K562 (cell line): ENCODE measurements around the gene OFD1. TPM values are rescaled to one million over a fixed set of nuclear protein-coding genes. Genes with fewer than 3 reads are reported as not detected.

ENCODE experiments used
- ATAC-seq: fragments of 200-7000 bp; cut with Tn5 transposase; 3 replicates; pipeline ENCODE4 v1.9.1; 2020; ENCODE audit warnings: moderate library complexity
- BruUV-seq: library from RNA; stranded (reverse); fragments of 400-500 nt; replicated peaks from 2 replicates; lab custom pipeline; 2021; lab: Mats Ljungman, UMichigan
- CTCF ChIA-PET: fragments of 300-600 bp; formaldehyde crosslinking; extraction: SDS; loops from one replicate; lab custom pipeline; 2021; ENCODE audit warnings: low intra/inter-chr PET ratio; lab: Yijun Ruan, JAX
- POLR2A ChIA-PET: fragments of 300-600, 350-650 bp; sonication (Branson Sonifier 250); formaldehyde crosslinking; extraction: SDS; loops from one replicate; lab custom pipeline; 2021; ENCODE audit warnings: antibody characterized with exemption, inconsistent platforms; lab: Yijun Ruan, JAX
- DNase-seq, 4 experiments: peaks; one replicate each; pipeline versions ENCODE4 v3.0.0 to v3.0.0-alpha.2; 2011 to 2018; ENCODE audit warnings: low spot score in 3 of 4, mixed read lengths in 3 of 4; ENCODE audit errors: extremely low read depth in 1 of 4
- FAIRE-seq: peaks from 2 replicates; lab custom pipeline; 2011; peaks lifted over from hg19 to GRCh38; lab: Jason Lieb, UNC
- H2AFZ ChIP-seq: 2 replicates; pipeline ENCODE4 v1.6.0; 2011; ENCODE audit warnings: low read depth, low read length, control low read depth, inconsistent platforms
- H3K27ac ChIP-seq: fragments of 200-600 bp; 3 replicates; pipeline ENCODE4 v1.8.0; 2011; ENCODE audit warnings: low read depth, mild to moderate bottlenecking, control low read depth, inconsistent platforms, low read length, moderate library complexity, mixed read lengths; ENCODE audit errors: extremely low read depth
- H3K27me3 ChIP-seq, 2 experiments: fragments of 300-600 bp in 1 of 2; 2 replicates in 1 of 2; 3 replicates in 1 of 2; pipeline versions ENCODE4 v1.6.0 to v1.8.0; 2011; ENCODE audit warnings: inconsistent platforms in 2 of 2, low read length in 2 of 2, mild to moderate bottlenecking in 1 of 2, mixed read lengths in 1 of 2, moderate library complexity in 1 of 2; ENCODE audit not compliant: control insufficient read depth in 2 of 2, insufficient read depth in 2 of 2
- H3K36me3 ChIP-seq: fragments of 300-600 bp; 3 replicates; pipeline ENCODE4 v1.8.0; 2011; ENCODE audit warnings: mild to moderate bottlenecking, low read length, inconsistent platforms; ENCODE audit not compliant: control insufficient read depth, insufficient read depth
- H3K4me1 ChIP-seq, 2 experiments: fragments of 200-600 bp in 1 of 2; replicated peaks in 1 of 2; 2 replicates in 1 of 2; 3 replicates in 1 of 2; pipeline versions ENCODE4 v1.5.1 to v1.8.0; 2011; ENCODE audit warnings: inconsistent platforms in 2 of 2, low read length in 2 of 2, mild to moderate bottlenecking in 1 of 2, mixed read lengths in 1 of 2, moderate library complexity in 1 of 2; ENCODE audit not compliant: control insufficient read depth in 2 of 2, insufficient read depth in 2 of 2
- H3K4me2 ChIP-seq: 2 replicates; pipeline ENCODE4 v1.6.1; 2011; ENCODE audit warnings: low read length, control low read depth, inconsistent platforms, mixed read lengths; ENCODE audit not compliant: insufficient read depth
- H3K4me3 ChIP-seq: fragments of 200-600 bp; sonication (generic), shearing (Covaris generic); 2 replicates; pipeline ENCODE4 v1.5.1; 2016; ENCODE audit warnings: control low read depth, inconsistent platforms
- H3K79me2 ChIP-seq: fragments of 200-600 bp; 3 replicates; pipeline ENCODE4 v1.8.0; 2011; ENCODE audit warnings: low read length, inconsistent platforms; ENCODE audit not compliant: control insufficient read depth, insufficient read depth
- H3K9ac ChIP-seq, 2 experiments: 2 replicates each; pipeline versions ENCODE4 v1.6.0 to v1.6.1; 2011; ENCODE audit warnings: low read depth in 2 of 2, low read length in 2 of 2, control low read depth in 1 of 2, inconsistent platforms in 1 of 2, mild to moderate bottlenecking in 1 of 2, mixed read lengths in 1 of 2; ENCODE audit not compliant: insufficient read depth in 1 of 2
- H3K9me1 ChIP-seq: one replicate; pipeline ENCODE4 v1.6.0; 2011; ENCODE audit warnings: inconsistent platforms, mild to moderate bottlenecking, low read length, moderate library complexity; ENCODE audit not compliant: control insufficient read depth, insufficient read depth
- H3K9me3 ChIP-seq: replicated peaks from 2 replicates; pipeline ENCODE4 v1.5.1; 2011; ENCODE audit warnings: low read depth, low read length, inconsistent platforms; ENCODE audit not compliant: control insufficient read depth, insufficient read depth
- H4K20me1 ChIP-seq: replicated peaks from 2 replicates; pipeline ENCODE4 v1.6.1; 2011; ENCODE audit warnings: low read length, inconsistent platforms, mixed read lengths; ENCODE audit not compliant: control insufficient read depth, insufficient read depth
- FIP1L1 ChIP-seq: fragments of 200-400 bp; formaldehyde crosslinking; IDR thresholded peaks from 2 replicates; pipeline ENCODE4 v1.6.1; 2018; ENCODE audit warnings: mild to moderate bottlenecking, low read depth, low read length; ENCODE audit not compliant: poor library complexity, severe bottlenecking
- KLF6 ChIP-seq: fragments of 250-450 bp; sonication (Bioruptor Pico); IDR thresholded peaks from 2 replicates; pipeline ENCODE4 v1.4.0; 2020; ENCODE audit warnings: mild to moderate bottlenecking, moderate library complexity, borderline replicate concordance
- RAD21 ChIP-seq, 2 experiments: fragments of 250-450 bp in 1 of 2; fragments of 450-650 bp in 1 of 2; sonication (Bioruptor Pico) in 1 of 2; formaldehyde crosslinking in 1 of 2; IDR thresholded peaks in 1 of 2; conservative IDR thresholded peaks in 1 of 2; 2 replicates each; pipeline versions ENCODE4 v1.4.0 to v1.8.0; 2020 to 2022; ENCODE audit warnings: mild to moderate bottlenecking in 2 of 2, moderate library complexity in 1 of 2
- ZNF436 ChIP-seq: fragments of 250-450, 450-650 bp; sonication (Bioruptor Pico); formaldehyde crosslinking; IDR thresholded peaks from 2 replicates; pipeline ENCODE4 v1.7.0; 2020; ENCODE audit warnings: mild to moderate bottlenecking
- WGBS: fragments of 100-300 bp; shearing (Covaris generic); methylation state at CpG from one replicate; pipeline ENCODE4 v1.1.6; 2016; ENCODE audit warnings: low coverage, mixed read lengths; ENCODE audit not compliant: insufficient coverage; ENCODE audit errors: missing lambda C conversion rate; 5-methylcytosine and 5-hydroxymethylcytosine counted together
- in situ Hi-C: fragments of 300-500 bp; cut with MboI; formaldehyde crosslinking; loops from 4 replicates; pipeline ENCODE4 v1.15.0; 2018; ENCODE audit warnings: inconsistent platforms, mixed read lengths
- intact Hi-C: fragments of 100-400 bp; cut with micrococcal nuclease; formaldehyde crosslinking; loops from 2 replicates; pipeline ENCODE4 v1.14.2; 2022
- polyA plus RNA-seq, 8 experiments: library from polyadenylated mRNA; depleted of rRNA in 4 of 8; stranded (reverse) in 5 of 8; unstranded in 3 of 8; fragments of >200 nt; fragmentation: Nextera tagmentation in 2 of 8; fragmentation: Illumina TruSeq in 1 of 8; extraction: Ambion mirVana in 2 of 8; extraction: Trizol in 1 of 8; gene quantifications; 2 replicates each; pipeline versions ENCODE4 v1.2.1 to v1.2.3, GENCODE V29; 2011 to 2014; ENCODE audit warnings: inconsistent platforms in 1 of 8, missing spikeins in 1 of 8
- total RNA-seq, 7 experiments: library from RNA; depleted of rRNA in 6 of 7; stranded (reverse); fragments of >200 nt in 6 of 7; fragmentation: Illumina TruSeq in 2 of 7; extraction: Trizol in 2 of 7; gene quantifications; 2 replicates each; pipeline versions ENCODE4 v1.2.1 to v1.2.3, GENCODE V29; 2011 to 2021; ENCODE audit warnings: low replicate concordance in 1 of 7
- TF ChIP-seq, protein P1 (sequence below): fragments of 450-650 bp; IDR thresholded peaks from 2 replicates; pipeline ENCODE4 v1.6.1; 2017; ENCODE audit warnings: mild to moderate bottlenecking, moderate library complexity

OFD1 gene
- total and polyA plus RNA-seq, 9 of the 15 experiments (the other 6 are each of a cell fraction or from before 2014, with no cell fraction given) = 22.0 to 49.1 (median 30.2) TPM

DNA sequence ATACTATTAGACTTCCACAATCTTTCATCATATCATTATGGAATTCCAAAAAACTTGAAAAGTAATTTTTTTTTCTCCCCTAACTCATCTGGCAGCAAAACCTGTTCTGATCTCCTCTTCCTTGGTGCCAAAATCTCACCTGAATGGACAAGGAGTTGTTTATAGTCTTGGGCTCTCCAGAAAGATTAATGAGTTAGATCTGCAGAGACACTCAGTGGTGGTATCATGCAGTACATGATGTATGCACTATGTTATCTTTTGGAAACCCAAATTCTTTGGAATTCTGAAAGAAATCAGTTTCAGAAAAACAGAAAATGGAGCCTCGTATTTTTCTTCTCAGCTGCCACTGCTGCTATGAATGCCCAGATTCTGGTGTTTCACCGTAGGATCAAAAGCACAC, 70.7 kb downstream of the OFD1 start:
- H3K27me3 ChIP-seq = peaks cover 3 to 14% of the 10 kb centered on the region in 2 experiments
- CTCF ChIA-PET = no interaction called here
- H3K9me1 ChIP-seq = no peaks in the 10 kb centered on the region
- 0% methylated on average over 2 of the region's 2 CpGs for WGBS
- H2AFZ ChIP-seq = no peak overlapping the region
- H3K9ac ChIP-seq = no peak overlapping the region
- TF ChIP-seq, protein P1, sequence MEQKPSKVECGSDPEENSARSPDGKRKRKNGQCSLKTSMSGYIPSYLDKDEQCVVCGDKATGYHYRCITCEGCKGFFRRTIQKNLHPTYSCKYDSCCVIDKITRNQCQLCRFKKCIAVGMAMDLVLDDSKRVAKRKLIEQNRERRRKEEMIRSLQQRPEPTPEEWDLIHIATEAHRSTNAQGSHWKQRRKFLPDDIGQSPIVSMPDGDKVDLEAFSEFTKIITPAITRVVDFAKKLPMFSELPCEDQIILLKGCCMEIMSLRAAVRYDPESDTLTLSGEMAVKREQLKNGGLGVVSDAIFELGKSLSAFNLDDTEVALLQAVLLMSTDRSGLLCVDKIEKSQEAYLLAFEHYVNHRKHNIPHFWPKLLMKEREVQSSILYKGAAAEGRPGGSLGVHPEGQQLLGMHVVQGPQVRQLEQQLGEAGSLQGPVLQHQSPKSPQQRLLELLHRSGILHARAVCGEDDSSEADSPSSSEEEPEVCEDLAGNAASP = no peak
- peak in 1 of 2 experiments; percentile 21; a peak in 2 of 4 replicates for TF ChIP-seq RAD21 (CRISPR knock-in tag; conservative IDR thresholded peaks at IDR 0.05 in 1 of 2, IDR thresholded peaks at IDR 0.05 in 1 of 2)
- TF ChIP-seq ZNF436 = no peak
- TF ChIP-seq KLF6 = no peak
- no peak for TF ChIP-seq FIP1L1
- POLR2A ChIA-PET = no interaction called here
- H4K20me1 ChIP-seq = no peaks in the 10 kb centered on the region
- in situ Hi-C loops = no loop called here
- H3K4me1 ChIP-seq = no peaks in the 10 kb centered on the region
- FAIRE-seq (no peak), ATAC-seq (no peak), DNase-seq (peak in 2 of 4 experiments; percentile 10 to 11)
- no peak overlapping the region for H3K4me2 ChIP-seq
- no peaks in the 10 kb centered on the region for H3K36me3 ChIP-seq
- no TSS peak for BruUV-seq
- H3K79me2 ChIP-seq = no peaks in the 10 kb centered on the region
- no peaks in the 10 kb centered on the region for H3K9me3 ChIP-seq
- no peak overlapping the region for H3K27ac ChIP-seq
- no peak overlapping the region for H3K4me3 ChIP-seq
- intact Hi-C loops = no loop called here
